Inferior parietal cortex (tissue), 1 donor: Measurements from ENCODE around the gene ACOX1.

ENCODE experiments used
- DNase-seq: peaks from one replicate; pipeline ENCODE4 v3.0.0-alpha.2; 2016; ENCODE audit errors: extremely low spot score

Gene ACOX1

GRCh38 chr17:76008630-76009425 lies 29.9 kb upstream of the ACOX1 start:
- DNase-seq, result no peak

- DNase-seq, result no peak
These were observed 29.2 kb upstream of the ACOX1 start for GRCh38 chr17:76008208-76008607.

GRCh38 chr17:76007850-76008165 lies 28.8 kb upstream of the ACOX1 start:
- no peak for DNase-seq

- no peak for DNase-seq
These were observed 28.3 kb upstream of the ACOX1 start for GRCh38 chr17:76007131-76007849.

GRCh38 chr17:76005263-76006149 lies 26.5 kb upstream of the ACOX1 start:
- peak; percentile 84 for DNase-seq

- no peak for DNase-seq
These were observed 25.8 kb upstream of the ACOX1 start for GRCh38 chr17:76004750-76005262.

- no peak for DNase-seq
These were observed 24.9 kb upstream of the ACOX1 start for GRCh38 chr17:76003915-76004314.

GRCh38 chr17:76002100-76002499 lies 23.1 kb upstream of the ACOX1 start:
- DNase-seq, result no peak

DNA sequence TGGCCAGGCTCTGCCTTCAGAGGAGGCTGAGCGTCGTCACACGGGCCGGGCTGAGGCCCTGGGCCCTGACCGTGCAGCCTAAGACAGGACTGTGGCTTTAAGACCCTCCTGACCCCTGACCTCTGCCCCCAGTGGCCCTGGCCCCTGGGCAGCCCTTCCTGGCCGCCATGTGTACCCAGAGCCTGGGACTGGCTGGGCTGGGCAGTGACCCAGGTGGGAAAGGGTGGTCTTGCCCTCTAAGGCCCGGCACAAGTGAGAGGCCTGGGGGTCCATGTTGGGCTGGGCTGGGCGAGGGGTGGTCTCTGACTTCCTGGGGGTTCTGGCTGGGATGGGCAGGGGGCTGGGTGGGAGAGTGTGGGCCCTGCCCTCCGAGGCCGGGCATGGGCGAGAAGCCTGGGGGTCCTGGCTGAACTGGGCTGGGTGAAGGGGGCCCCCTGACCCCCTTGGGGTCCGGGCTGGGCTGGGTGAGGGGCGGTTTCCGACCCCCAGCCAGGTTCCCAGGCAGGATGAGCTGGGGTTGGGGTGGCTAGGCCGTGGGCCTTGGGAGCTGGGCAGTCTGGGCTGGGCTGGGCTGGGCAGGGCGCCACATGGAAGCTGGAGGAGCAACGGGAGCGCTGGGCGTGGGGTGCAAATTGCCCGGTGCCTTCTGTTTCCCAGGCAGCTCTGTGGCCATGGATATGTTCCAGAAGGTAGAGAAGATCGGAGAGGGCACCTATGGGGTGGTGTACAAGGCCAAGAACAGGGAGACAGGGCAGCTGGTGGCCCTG lies 22.0 kb upstream of the ACOX1 start, which contains the start of gene CDK3:
TSS of gene CDK3 (plus strand) at position 101 of the 767 bp plus-strand sequence. CDS start at position 672, 571 bp downstream.
- DNase-seq, result no peak

GRCh38 chr17:76000016-76000754 lies 21.2 kb upstream of the ACOX1 start:
- no peak for DNase-seq

- no peak for DNase-seq
These were observed 19.4 kb upstream of the ACOX1 start for GRCh38 chr17:75998327-75998795.

- no peak for DNase-seq
These were observed 18.0 kb upstream of the ACOX1 start for GRCh38 chr17:75996665-75997590.

DNA sequence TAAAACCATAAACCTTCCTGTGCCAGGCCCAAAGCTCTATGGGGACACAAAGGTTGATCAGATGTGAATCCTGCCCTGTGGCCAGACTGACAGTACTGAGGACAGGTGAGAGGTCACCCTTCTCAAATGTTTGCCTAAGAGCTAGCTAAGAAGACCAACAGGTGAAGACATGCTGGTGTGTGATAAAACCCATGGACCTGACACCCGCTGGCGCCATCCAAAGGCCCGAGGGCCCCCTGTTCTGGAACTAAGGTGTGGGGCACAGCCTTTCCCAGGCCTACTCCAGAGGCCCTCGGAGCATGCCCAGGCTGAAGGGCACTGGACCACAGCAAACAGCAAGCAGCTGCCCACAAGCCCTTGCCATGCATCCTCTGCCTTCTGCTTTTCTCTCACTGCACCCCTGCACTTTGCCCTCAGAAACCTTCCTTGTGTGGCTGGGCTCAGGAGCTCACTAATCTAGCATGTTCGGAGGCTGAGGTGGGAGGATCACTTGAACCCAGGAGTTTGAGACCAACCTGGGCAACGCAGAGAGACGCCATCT lies 16.5 kb upstream of the ACOX1 start:
- no peak for DNase-seq

- no peak for DNase-seq
These were observed 15.9 kb upstream of the ACOX1 start for GRCh38 chr17:75994802-75995370.

- DNase-seq, result no peak
These were observed 12.4 kb upstream of the ACOX1 start for GRCh38 chr17:75991396-75991795.

DNA sequence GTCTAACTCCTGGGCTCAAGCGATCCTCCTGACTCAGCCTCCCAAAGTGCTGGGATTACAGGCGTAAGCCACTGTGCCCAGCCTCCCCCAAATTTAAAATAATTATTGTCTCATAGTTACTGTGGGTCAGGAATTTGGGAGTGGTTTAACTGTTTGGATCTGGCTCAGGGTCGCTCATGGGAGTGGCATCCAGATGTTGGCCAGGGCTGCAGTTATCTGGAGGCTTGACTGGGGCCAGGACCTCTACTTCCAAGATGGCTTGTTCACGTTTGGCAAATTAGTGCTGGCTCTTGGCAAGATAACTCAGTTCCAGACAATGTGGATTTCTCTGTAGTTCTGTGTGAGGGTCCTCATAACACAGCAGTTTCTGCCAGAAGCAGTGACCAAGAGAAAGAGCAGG lies 8.1 kb upstream of the ACOX1 start:
- DNase-seq, result no peak

GRCh38 chr17:75985986-75986385 lies 7.0 kb upstream of the ACOX1 start:
- no peak for DNase-seq

GRCh38 chr17:75983501-75984181 lies 4.7 kb upstream of the ACOX1 start:
- DNase-seq, result no peak
